GM19467 (cell line): ENCODE results near the gene LIF.

Source experiments
- ATAC-seq: cut with Tn5 transposase; IDR thresholded peaks from one replicate; pipeline ENCODE4 v1.9.1; 2021; ENCODE audit warnings: mild to moderate bottlenecking, moderate library complexity; ENCODE audit not compliant: unreplicated experiment

Gene LIF

GRCh38 chr22:30284666-30285065, 38.1 kb upstream of the LIF start:
- ATAC-seq: no peak

GRCh38 chr22:30284172-30284571, 37.6 kb upstream of the LIF start:
- no peak for ATAC-seq

- no peak for ATAC-seq
Measured at GRCh38 chr22:30283342-30283741, 36.8 kb upstream of the LIF start.

- no peak for ATAC-seq
Measured at GRCh38 chr22:30282616-30283046, 36.1 kb upstream of the LIF start.

- no peak for ATAC-seq
Measured at GRCh38 chr22:30280505-30280904, 33.9 kb upstream of the LIF start.

GRCh38 chr22:30279932-30280331, 33.4 kb upstream of the LIF start:
- no peak for ATAC-seq

GRCh38 chr22:30279046-30279788, 32.7 kb upstream of the LIF start:
- ATAC-seq: no peak

- ATAC-seq: no peak
Measured at GRCh38 chr22:30277547-30278344, 31.2 kb upstream of the LIF start.

GRCh38 chr22:30276039-30276438, 29.5 kb upstream of the LIF start:
- no peak for ATAC-seq

- ATAC-seq: no peak
Measured at GRCh38 chr22:30275625-30276024, 29.1 kb upstream of the LIF start.

- no peak for ATAC-seq
Measured at GRCh38 chr22:30274437-30274812, 27.9 kb upstream of the LIF start.

- ATAC-seq: no peak
Measured at GRCh38 chr22:30273711-30274436, 27.3 kb upstream of the LIF start.

- ATAC-seq: no peak
Measured at GRCh38 chr22:30272781-30273601, 26.4 kb upstream of the LIF start.

GRCh38 chr22:30270832-30271231, 24.3 kb upstream of the LIF start:
- ATAC-seq: no peak

- ATAC-seq: no peak
Measured at GRCh38 chr22:30268331-30268730, 21.8 kb upstream of the LIF start.

- ATAC-seq: no peak
Measured at GRCh38 chr22:30267382-30268302, 21.1 kb upstream of the LIF start.

GRCh38 chr22:30266445-30267381, 20.2 kb upstream of the LIF start, which contains the start of gene OSM:
Gene OSM, minus strand, starts transcription at chr22:30266851. Its CDS starts 52 bp downstream, at chr22:30266799.
- peak; percentile 9 for ATAC-seq

GRCh38 chr22:30265823-30266444, 19.4 kb upstream of the LIF start:
- ATAC-seq: peak; percentile 44
